Trophoblast cell (in vitro differentiated cells and primary cell): Measurements from ENCODE around the gene F2RL3.

Source experiments
- DNase-seq, 2 donors: peaks; one replicate each; pipeline ENCODE4 v3.0.0-alpha.2; 2016
- H2AFZ ChIP-seq: 2 replicates; pipeline ENCODE4 v1.6.1; 2013; ENCODE audit warnings: low read length, moderate library complexity, mild to moderate bottlenecking; ENCODE audit not compliant: insufficient read depth, poor library complexity
- H2AK5ac ChIP-seq: 2 replicates; pipeline ENCODE4 v1.6.1; 2013; ENCODE audit warnings: mild to moderate bottlenecking, low read length
- H2BK120ac ChIP-seq: 2 replicates; pipeline ENCODE4 v1.6.1; 2013; ENCODE audit warnings: low read length, mild to moderate bottlenecking, moderate library complexity; ENCODE audit not compliant: insufficient read depth, poor library complexity
- H2BK12ac ChIP-seq: 2 replicates; pipeline ENCODE4 v1.6.1; 2013; ENCODE audit warnings: mild to moderate bottlenecking, low read length, moderate library complexity
- H2BK5ac ChIP-seq: 2 replicates; pipeline ENCODE4 v1.6.1; 2013; ENCODE audit warnings: low read length, low read depth, moderate library complexity, mild to moderate bottlenecking; ENCODE audit not compliant: poor library complexity
- H3K14ac ChIP-seq: 2 replicates; pipeline ENCODE4 v1.6.1; 2013; ENCODE audit warnings: mild to moderate bottlenecking, low read length
- H3K18ac ChIP-seq: 2 replicates; pipeline ENCODE4 v1.6.1; 2013; ENCODE audit warnings: mild to moderate bottlenecking, low read length
- H3K23ac ChIP-seq: 2 replicates; pipeline ENCODE4 v1.6.1; 2013; ENCODE audit warnings: low read length
- H3K27ac ChIP-seq: 2 replicates; pipeline ENCODE4 v1.5.1; 2013; ENCODE audit warnings: low read depth, mild to moderate bottlenecking, inconsistent platforms, low read length, moderate library complexity
- H3K27me3 ChIP-seq: 2 replicates; pipeline ENCODE4 v1.6.1; 2013; ENCODE audit warnings: inconsistent platforms, mild to moderate bottlenecking, low read length, moderate library complexity; ENCODE audit not compliant: insufficient read depth
- H3K36me3 ChIP-seq, 2 experiments: 1 replicate in 1 of 2; 2 replicates in 1 of 2; pipeline ENCODE4 v1.6.1; 2013; ENCODE audit warnings: low read length in 2 of 2, mild to moderate bottlenecking in 2 of 2, moderate library complexity in 1 of 2; ENCODE audit not compliant: insufficient read depth in 2 of 2, control insufficient read depth in 1 of 2
- H3K4ac ChIP-seq: 2 replicates; pipeline ENCODE4 v1.6.1; 2013; ENCODE audit warnings: low read depth, mild to moderate bottlenecking, low read length, moderate library complexity
- H3K4me1 ChIP-seq, 2 experiments: 1 replicate in 1 of 2; 2 replicates in 1 of 2; pipeline ENCODE4 v1.6.1; 2013; ENCODE audit warnings: low read length in 2 of 2, mild to moderate bottlenecking in 2 of 2, moderate library complexity in 1 of 2; ENCODE audit not compliant: insufficient read depth in 2 of 2, control insufficient read depth in 1 of 2
- H3K4me2 ChIP-seq: 2 replicates; pipeline ENCODE4 v1.6.1; 2013; ENCODE audit warnings: inconsistent platforms, mild to moderate bottlenecking, low read length, moderate library complexity
- H3K4me3 ChIP-seq: 2 replicates; pipeline ENCODE4 v1.5.1; 2013; ENCODE audit warnings: mild to moderate bottlenecking, low read depth, low read length, inconsistent platforms
- H3K79me1 ChIP-seq: one replicate; pipeline ENCODE4 v1.6.1; 2013; ENCODE audit warnings: low read length
- H3K79me2 ChIP-seq: 2 replicates; pipeline ENCODE4 v1.6.1; 2013; ENCODE audit warnings: low read length, mild to moderate bottlenecking; ENCODE audit not compliant: control insufficient read depth, insufficient read depth, poor library complexity
- H3K9ac ChIP-seq: 2 replicates; pipeline ENCODE4 v1.6.1; 2013; ENCODE audit warnings: mild to moderate bottlenecking, low read length
- H3K9me3 ChIP-seq: 2 replicates; pipeline ENCODE4 v1.6.1; 2013; ENCODE audit warnings: low read depth, mild to moderate bottlenecking, control low read depth, inconsistent platforms, low read length; ENCODE audit not compliant: insufficient read depth
- H4K12ac ChIP-seq: 2 replicates; pipeline ENCODE4 v1.6.1; 2013; ENCODE audit warnings: low read depth, mild to moderate bottlenecking, low read length, moderate library complexity
- H4K8ac ChIP-seq: 2 replicates; pipeline ENCODE4 v1.6.1; 2013; ENCODE audit warnings: low read depth, mild to moderate bottlenecking, low read length, moderate library complexity
- H4K91ac ChIP-seq: one replicate; pipeline ENCODE4 v1.6.1; 2013; ENCODE audit warnings: low read depth, mild to moderate bottlenecking, low read length, moderate library complexity
- whole genome bisulfite sequencing: extraction: QIAGEN DNeasy Blood & Tissue Kit; methylation state at CpG from one replicate; pipeline ENCODE4 v1.1.7; 2013; ENCODE audit warnings: missing lambda C conversion rate; ENCODE audit not compliant: insufficient read length, insufficient coverage; ENCODE audit errors: extremely low coverage; 5-methylcytosine and 5-hydroxymethylcytosine counted together

The F2RL3 gene

GRCh38 chr19:16917401-16917800 lies 28.6 kb downstream of the F2RL3 start:
- Histone ChIP-seq H3K9ac (no peak overlapping the region), H3K4ac (no peak overlapping the region), H3K23ac (no peak overlapping the region), H3K14ac (no peak overlapping the region), H3K4me1 (no peaks in the 10 kb centered on the region), H3K4me2 (no peak overlapping the region), H3K4me3 (no peak overlapping the region), H2BK120ac (no peak overlapping the region), H3K27ac (no peak overlapping the region), H4K12ac (no peak overlapping the region), H3K36me3 (no peaks in the 10 kb centered on the region), H3K18ac (no peak overlapping the region), H3K9me3 (peaks cover 25% of the 10 kb centered on the region), H3K27me3 (peaks cover 2% of the 10 kb centered on the region), H4K91ac (no peak overlapping the region), H3K79me2 (no peaks in the 10 kb centered on the region), H4K8ac (no peak overlapping the region), H2AFZ (no peak overlapping the region), H2BK5ac (no peak overlapping the region), H2BK12ac (no peak overlapping the region), H2AK5ac (no peak overlapping the region), H3K79me1 (no peaks in the 10 kb centered on the region)
- no peak for DNase-seq
- no CpG with 5 or more reads among the region's 7 CpGs for WGBS

DNA sequence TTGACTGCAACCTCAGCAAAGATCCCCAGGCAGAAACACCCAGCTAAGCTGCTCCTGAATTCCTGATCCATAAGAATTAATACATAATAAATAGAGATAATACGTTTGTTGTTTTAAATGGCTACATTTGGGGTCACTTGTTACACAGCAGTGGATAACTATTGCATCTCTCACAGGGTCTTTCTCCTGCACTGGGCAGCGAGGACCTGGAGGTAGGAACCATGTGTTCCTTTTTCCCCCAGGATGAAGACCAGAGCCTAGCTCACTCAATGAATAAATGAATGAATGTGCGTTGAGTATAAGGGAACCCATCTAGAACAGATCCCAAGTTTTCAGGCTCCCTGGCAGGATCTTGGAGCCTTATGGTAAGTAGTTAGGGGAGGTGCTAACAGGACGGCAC lies 30.7 kb downstream of the F2RL3 start:
- Histone ChIP-seq H4K12ac (no peak overlapping the region), H2BK12ac (no peak overlapping the region), H3K23ac (no peak overlapping the region), H3K79me1 (no peaks in the 10 kb centered on the region), H2BK5ac (no peak overlapping the region), H3K18ac (no peak overlapping the region), H3K79me2 (no peaks in the 10 kb centered on the region), H3K27ac (no peak overlapping the region), H4K91ac (no peak overlapping the region), H4K8ac (no peak overlapping the region), H2BK120ac (no peak overlapping the region), H3K4me2 (no peak overlapping the region), H3K4ac (no peak overlapping the region), H3K27me3 (no peaks in the 10 kb centered on the region), H3K36me3 (no peaks in the 10 kb centered on the region), H2AFZ (no peak overlapping the region), H3K4me3 (no peak overlapping the region), H3K9ac (no peak overlapping the region), H3K14ac (no peak overlapping the region), H3K4me1 (no peaks in the 10 kb centered on the region), H3K9me3 (peaks cover 14% of the 10 kb centered on the region), H2AK5ac (no peak overlapping the region)
- WGBS = no CpG with 5 or more reads among the region's 4 CpGs
- DNase-seq = no peak

DNA sequence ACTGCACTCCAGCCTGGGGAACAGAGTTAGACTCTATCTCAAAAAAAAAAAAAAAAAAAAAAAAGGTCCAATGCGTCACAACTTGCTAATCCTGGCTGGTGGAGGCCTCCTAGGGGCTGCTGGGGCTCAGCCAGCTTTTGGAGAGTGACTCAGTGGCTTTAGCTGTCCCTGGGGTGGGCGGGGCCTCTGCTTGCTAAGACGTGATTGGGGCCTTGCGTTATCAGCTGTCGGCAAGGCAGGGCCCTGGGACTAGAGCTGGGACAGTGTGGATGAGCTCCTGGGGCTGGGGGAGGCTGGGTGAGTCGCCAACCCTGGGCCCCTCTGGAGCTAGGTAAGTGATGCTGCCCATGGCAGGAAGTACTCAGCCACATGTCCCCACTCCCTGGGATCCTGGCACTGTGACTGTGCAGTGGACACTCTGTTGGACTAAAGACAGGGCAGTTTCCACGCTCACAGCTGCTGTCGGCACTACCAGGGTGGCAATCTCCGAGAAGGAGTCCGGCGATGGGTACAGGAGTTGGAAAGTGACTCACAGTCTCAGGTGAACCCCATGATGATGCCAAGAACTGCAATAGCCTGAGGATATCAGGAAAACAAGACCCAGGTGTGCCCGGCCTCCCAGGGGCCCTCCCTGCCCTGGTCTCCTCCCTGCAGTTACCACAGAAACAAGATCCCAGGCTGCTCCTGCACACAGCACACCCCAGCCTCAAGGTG lies 32.2 kb downstream of the F2RL3 start:
- H3K79me2 ChIP-seq = no peaks in the 10 kb centered on the region
- no peak overlapping the region for H2BK120ac ChIP-seq
- peaks cover 13% of the 10 kb centered on the region for H3K9me3 ChIP-seq
- no CpG with 5 or more reads among the region's 12 CpGs for WGBS
- H4K8ac ChIP-seq = no peak overlapping the region
- H4K12ac ChIP-seq = no peak overlapping the region
- H3K4ac ChIP-seq = no peak overlapping the region
- H3K36me3 ChIP-seq = no peaks in the 10 kb centered on the region
- H3K4me3 ChIP-seq = no peak overlapping the region
- H4K91ac ChIP-seq = no peak overlapping the region
- H3K4me2 ChIP-seq = no peak overlapping the region
- no peaks in the 10 kb centered on the region for H3K79me1 ChIP-seq
- no peaks in the 10 kb centered on the region for H3K4me1 ChIP-seq
- no peak overlapping the region for H3K9ac ChIP-seq
- no peak overlapping the region for H3K14ac ChIP-seq
- peak; percentile 5 to 12 for DNase-seq
- no peak overlapping the region for H2AK5ac ChIP-seq
- H2BK5ac ChIP-seq = no peak overlapping the region
- H3K18ac ChIP-seq = no peak overlapping the region
- no peak overlapping the region for H3K27ac ChIP-seq
- no peak overlapping the region for H2AFZ ChIP-seq
- H3K23ac ChIP-seq = no peak overlapping the region
- H3K27me3 ChIP-seq = no peaks in the 10 kb centered on the region
- no peak overlapping the region for H2BK12ac ChIP-seq

GRCh38 chr19:16921766-16922591 lies 33.2 kb downstream of the F2RL3 start:
- no peak overlapping the region for H2AFZ ChIP-seq
- no peak overlapping the region for H3K27ac ChIP-seq
- H3K27me3 ChIP-seq = no peaks in the 10 kb centered on the region
- no peak overlapping the region for H3K18ac ChIP-seq
- H3K9ac ChIP-seq = no peak overlapping the region
- H3K79me2 ChIP-seq = no peaks in the 10 kb centered on the region
- H3K14ac ChIP-seq = no peak overlapping the region
- H3K36me3 ChIP-seq = no peaks in the 10 kb centered on the region
- no peak overlapping the region for H4K91ac ChIP-seq
- H2BK120ac ChIP-seq = no peak overlapping the region
- no peak overlapping the region for H2BK5ac ChIP-seq
- no peak overlapping the region for H4K12ac ChIP-seq
- H3K4me3 ChIP-seq = no peak overlapping the region
- DNase-seq = no peak
- no peak overlapping the region for H2BK12ac ChIP-seq
- no peak overlapping the region for H2AK5ac ChIP-seq
- H3K23ac ChIP-seq = no peak overlapping the region
- no peak overlapping the region for H3K4me2 ChIP-seq
- no peaks in the 10 kb centered on the region for H3K4me1 ChIP-seq
- no peak overlapping the region for H3K4ac ChIP-seq
- H3K79me1 ChIP-seq = no peaks in the 10 kb centered on the region
- H3K9me3 ChIP-seq = peaks cover 11% of the 10 kb centered on the region
- no peak overlapping the region for H4K8ac ChIP-seq
- no CpG with 5 or more reads among the region's 21 CpGs for WGBS
